Left forelimb (tissue), 1 donor: ENCODE data around the gene SIPA1L3.
"Not testable (repeated sequence)": the region's sequence is repeated elsewhere in the genome, so short reads cannot be mapped to it uniquely, and the experiment has no call there.

Source experiments
- DNase-seq: peaks from one replicate; pipeline ENCODE4 v3.0.0-alpha.2; 2018; ENCODE audit warnings: low spot score

The SIPA1L3 gene

DNA sequence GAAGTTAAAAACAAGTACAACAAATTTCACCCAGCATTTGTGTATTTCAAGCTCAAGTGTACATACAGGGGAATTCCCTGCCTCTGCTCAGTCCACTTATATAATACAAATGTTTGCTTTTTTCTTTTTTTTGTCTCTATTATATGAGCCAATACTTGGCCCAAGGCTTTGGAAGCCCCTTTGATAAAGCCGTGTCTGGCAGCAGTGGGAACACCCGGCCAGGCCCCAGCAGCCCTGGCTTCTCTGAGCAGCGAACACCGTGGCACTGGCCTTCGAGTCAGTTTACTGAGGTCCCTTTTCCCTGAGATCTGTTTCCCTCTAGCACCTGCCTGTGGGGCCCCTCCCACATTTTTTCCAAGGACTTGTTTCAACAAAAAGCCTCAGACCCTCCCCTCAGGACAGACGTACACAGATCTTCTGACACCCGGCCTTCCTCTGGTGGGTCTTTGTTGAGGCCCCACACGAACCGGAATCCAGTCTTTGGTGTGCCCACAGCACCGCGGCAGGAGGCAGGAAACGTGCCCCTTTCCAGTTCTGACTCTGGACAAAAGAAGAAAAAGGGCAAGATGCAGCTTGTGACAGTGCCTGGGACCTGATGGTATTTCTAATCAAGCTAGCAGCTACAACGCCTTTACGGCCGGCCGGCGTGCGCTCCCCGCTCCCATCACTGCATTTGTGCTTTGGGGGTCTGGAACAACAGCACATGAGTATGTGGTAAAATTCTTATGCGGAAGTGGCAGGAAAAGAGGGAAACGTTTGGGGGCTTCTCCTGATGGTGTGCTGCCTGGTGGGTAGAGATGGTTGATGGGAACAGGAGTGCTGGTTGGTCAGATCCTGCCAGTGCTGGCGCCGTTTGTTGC, 13.8 kb downstream of the SIPA1L3 start:
- no peak for DNase-seq

DNA sequence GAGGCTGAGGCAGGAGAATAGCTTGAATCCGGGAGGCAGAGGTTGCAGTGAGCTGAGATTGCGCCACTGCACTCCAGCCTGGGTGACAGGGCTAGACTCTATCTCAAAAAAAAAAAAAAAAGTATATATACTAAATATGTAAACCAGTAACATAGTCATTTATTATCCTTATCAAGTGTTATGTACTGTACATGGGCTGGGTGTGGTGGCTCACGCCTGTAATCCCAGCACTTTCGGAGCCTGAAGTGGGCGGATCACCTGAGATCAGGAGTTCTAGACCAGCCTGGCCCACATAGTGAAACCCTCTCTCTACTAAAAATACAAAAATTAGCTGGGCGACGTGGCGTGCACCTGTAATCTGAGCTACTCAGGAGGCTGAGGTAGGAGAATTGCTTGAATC, 17.6 kb downstream of the SIPA1L3 start:
- not testable (repeated sequence) for DNase-seq

DNA sequence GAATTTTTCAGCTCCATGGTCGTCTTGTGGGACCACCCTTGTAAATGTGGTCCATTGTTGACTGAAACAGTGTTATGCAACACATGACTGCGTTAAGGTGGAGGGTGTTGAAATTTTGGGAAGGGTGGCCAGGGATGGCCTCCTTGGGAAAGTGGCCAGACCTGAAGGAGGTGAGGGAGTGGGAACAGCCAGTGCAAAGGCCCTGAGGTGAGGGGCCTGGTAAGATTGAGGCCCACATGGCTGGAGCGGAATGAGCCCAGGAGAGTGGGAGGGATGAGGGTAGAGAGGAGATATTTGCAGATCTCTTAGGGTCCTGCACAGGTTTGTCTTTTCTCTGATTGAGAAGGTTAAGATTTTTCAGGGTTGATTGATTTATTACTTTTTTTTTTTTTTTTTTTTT, 18.2 kb downstream of the SIPA1L3 start:
- no peak for DNase-seq

DNA sequence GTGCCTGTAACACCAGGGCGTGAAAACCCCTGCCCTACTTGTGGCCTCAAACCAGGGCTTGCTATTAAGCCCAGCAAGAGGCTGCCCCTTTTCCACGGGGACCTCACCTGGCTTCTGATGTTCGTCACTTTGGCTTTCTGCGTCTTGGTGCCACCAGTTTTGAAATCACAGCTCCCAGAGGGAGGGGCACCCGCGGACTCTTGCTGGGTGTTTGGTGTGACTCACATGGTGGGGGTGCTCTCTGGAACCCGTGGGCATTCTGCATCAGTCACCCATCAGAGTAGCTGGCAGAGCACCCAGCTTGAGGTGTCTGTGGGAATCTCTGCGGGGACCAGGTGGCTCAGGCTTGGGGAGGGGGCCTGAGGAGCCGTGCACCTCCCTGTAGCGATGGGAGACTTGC, 19.2 kb downstream of the SIPA1L3 start:
- DNase-seq, result no peak

DNA sequence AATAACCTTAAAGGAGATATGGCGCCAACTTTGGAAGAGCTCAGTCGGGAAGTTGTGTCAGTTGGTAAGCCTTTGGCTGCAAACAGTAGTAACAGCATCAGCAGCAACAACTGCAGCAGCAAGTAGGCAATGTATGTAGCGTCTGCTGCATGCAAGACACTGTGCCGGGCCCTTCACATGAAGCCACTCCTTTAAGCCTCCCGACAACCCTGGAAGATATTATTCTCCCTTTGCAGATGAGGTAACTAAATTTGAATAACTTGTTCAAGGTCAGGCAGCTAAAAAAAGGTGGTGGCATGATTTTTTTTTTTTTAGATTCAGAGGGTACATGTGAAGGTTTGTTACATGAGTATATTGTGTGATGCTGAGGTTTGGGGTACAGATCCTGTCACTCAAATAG, 19.7 kb downstream of the SIPA1L3 start:
- DNase-seq, result no peak

DNA sequence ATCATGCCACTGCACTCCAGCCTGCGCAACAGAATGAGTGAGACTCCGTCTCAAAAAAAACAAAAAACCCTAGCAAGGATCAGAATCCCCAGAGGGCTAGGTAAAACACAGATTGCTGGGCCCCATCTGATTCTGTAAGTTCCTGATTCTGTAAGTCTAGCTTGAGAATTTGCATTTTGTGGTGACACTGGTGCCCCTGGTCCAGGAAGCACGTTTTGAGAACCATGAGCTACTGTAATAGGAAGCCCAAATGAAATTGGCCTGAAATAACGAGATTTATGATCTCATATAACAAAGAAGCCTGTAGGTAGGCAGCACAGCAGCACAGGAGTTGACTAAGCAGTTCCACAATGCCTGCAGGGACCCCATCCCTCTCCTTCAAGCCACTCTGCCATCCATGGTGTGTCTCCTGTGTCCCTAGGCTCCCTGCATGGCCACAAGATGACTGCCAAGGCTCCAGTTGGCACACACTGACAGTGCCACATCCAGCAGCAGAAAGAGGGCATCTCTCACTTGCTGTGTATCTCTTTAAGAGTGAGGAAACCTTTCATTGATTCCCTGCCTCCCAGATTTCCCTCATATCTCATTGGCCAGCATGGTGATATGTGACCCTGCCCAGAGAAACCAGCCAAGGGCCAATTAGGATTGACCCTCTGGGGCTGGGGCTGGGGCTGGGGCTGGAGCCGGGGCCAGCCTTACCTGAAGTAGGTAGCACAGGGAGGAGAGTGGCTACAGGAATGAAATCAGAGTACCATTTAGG, 21.7 kb downstream of the SIPA1L3 start:
- DNase-seq, result no peak

DNA sequence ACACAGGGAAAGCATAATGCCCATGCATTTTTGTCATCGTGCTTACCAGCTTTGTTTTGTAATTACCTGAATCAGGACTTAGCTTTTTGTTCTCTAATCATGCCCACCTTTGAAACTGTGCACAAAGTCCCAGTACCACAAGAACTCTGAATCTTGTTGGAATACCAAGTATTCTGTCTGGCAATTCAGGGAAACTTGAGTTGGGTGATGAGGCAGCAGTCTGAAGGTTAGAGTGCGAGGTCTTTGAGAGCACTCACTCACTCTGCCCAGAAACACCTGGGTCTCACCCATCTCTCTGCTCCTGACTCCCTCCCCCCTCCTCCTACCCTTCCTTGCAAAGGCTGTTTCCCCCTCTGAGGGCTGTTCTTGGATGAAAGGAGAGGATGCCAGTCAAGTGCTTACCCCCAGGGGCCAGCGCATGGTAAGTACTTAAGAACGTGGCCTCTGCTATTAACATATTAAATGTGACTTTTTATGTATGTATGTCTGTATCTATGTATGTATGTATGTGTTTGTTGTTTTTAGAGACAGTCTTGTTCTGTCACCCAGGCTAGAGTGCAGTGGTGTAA, 22.4 kb downstream of the SIPA1L3 start:
- DNase-seq, result no peak

DNA sequence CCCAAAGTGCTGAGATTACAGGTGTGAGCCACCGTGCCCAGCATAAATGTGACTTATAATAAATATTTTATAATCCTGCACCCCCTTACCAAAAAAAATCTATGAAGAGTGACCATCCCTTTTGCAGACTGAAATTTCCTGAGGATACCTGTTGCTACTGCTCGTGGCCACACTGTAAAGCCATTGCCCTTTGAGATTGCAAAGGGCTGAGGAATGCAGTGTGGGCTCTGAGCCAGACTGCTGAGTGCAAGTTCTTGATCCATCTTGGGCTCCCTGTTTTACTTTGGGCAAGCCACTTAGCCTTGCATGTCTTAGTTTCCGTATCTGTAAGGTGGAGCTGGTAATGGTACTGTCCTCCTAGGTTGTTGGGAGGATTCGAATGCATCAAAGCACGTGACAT, 23.4 kb downstream of the SIPA1L3 start:
- DNase-seq, result no peak

DNA sequence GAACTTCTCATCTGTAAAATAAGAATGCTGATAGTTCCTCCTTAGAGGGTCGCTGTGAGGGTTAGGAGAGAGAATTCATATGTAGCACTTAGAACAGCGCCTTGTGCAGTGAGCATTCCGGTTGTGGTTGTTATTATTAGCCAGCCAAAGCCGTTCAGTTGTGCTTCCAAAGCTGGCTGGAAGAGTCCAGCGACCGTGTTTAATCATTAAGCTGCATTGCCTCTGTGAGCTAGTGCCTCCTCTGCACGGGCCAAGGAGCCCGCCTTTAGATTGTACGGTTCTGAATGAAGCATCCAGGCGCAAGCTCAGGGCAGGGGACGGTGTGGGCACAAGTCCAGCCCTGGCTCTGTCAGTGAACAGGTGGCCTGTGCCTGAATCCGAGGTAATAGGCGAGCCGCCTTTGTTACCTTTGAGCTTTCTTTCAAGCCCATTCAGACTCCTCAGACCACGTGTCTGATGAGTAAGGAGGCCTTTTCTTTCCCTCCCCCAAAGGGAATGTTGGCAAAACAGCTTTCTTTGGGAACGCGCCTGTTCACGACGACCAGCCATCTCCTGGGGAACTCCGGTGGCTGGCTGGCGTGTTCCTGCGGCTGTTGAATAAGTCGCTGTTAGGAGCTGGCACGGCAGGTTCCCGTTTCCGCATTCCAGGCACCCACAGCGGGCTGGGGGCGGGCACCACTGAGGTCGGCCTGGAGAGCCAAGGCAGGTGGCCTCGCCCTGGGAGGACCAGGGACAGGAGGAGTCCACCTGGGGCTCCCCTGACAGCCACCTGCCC, 25.1 kb downstream of the SIPA1L3 start:
- DNase-seq, result no peak

DNA sequence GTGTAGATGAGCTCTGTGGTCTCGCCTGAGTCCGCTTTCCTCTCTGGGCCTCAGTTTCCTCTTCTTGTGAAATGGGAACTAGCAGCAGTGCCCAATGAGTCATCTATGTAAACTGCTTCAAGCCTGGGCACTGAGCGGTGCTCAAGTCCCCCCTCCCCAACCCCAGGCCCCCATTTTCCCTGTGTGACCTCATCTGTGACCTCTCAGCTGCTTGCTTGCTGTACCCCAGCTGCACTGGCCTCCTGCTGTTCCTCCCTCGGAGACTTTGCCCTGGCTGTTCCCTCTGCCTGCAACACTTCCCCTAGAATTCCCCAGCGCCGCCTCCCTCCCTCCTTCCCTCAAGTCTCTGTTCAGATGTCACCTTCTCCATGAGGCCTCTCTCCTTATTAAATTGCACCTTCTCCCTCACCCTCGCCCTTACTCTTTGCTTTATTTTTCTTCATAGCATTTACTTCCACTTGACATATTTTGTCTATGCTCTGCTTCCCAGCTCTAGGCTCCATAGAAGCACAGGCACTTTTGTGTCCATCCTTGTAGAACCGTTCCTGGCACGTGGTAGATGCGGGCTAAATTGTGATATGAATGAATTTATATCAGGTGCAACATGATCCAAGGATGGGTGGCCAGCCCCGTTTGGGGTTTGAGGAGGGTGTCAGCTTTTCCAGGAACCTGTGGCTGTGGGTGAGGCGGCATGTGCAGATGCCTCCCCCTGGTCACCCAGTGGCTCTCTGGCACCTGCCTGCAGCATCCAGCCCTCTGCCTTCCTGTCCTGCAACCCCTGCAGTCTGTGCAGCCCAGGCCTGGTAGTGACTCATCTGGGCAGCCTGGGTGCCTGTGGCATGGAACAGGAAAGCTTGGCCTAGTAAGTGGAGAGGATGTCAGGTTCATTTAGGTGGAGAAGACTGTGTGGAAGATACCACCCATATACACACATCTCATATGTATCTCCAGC, 26.3 kb downstream of the SIPA1L3 start:
- no peak for DNase-seq

DNA sequence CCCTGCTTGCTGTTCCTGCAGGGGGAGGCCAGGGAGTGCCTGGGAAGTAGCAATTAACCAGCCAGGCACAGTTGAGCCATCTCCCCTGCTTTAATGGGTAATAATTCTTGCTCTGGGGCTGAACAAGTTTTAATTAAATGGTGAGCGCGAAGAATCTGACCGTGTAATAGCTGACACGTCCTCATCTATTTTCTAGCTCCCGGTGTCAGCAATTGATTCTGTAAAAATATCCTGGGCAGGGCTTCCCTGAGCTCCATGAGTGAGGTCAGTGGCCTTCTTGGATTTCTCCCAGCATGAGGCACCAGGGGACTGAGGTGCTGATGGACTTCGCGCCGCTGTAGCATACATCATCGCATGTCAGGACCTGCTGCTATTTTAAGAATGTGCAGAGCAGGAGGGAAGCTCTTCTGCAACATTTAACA, 26.9 kb downstream of the SIPA1L3 start:
- DNase-seq, result no peak

DNA sequence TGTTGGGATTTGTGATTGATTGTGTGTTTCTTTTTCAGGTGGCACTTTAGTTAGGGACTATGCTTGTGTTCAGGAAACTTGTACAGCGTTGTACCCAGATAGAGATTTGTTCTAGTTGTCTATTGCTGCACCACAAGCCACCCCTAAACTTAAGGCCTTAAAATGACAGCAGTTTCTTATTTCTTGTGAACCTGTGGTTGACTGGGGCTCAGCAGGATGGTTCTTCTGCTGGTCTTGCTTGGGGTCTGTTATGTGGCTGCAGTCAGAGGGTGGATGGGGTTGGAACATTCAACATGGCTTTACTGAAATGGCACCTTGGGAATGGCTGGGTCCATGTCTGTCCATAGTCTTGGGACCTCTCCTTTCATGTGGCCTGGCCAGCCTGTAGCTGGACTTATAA, 28.3 kb downstream of the SIPA1L3 start:
- DNase-seq, result no peak

DNA sequence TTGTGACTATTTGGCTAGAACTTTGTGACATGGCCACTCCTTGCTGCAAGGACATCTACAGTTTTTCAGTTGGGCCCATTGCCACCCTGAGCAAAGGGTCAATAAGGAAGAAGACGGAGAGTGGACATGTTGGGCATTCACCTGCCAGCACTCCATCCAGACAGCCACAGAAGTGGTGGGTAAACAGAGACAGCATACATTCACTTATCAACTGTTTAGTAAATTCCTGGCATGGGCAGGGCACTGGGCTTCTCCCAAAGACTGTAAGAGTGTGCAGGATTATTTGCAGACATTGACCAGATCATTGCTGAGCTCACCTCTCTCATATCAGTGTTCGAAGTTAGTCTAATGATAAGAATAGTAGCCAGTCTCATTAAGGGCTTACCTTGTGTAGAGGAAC, 29.2 kb downstream of the SIPA1L3 start:
- no peak for DNase-seq

DNA sequence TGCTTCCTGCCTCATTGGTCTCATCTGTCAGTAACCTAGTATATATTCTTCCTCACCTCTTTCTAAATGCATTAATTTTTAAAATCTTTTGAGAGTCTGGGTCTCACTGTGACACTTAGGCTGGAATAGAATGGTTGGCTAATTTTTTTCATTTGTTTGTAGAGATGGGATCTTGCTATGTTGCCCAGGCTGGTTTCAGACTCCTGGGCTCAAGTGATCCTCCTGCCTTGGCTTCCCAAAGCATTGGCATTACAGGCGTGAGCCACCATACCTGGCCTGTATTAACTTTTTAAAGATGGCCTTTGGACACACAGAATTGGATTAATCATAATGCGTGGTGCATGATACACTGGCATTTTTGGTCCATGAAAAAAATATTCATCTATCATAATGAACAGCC, 29.9 kb downstream of the SIPA1L3 start:
- no peak for DNase-seq

DNA sequence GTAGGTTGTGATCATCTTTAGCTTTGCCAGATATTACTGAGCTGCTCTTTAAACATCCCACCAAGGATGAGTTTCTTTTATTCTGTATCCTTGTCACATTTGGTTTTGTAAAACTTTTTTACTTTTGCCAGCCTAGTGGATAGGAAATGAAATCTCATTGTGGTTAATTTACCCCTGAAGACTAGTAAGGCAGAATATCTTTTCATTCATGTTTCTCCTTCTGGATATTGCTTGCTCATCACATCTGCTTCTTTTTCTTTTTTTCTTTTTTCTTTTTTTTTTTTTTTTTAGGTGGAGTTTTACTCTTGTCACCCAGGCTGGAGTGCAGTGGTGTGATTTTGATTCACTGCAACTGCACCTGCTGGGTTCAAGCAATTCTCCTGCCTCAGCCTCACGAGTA, 31.3 kb downstream of the SIPA1L3 start:
- no peak for DNase-seq

DNA sequence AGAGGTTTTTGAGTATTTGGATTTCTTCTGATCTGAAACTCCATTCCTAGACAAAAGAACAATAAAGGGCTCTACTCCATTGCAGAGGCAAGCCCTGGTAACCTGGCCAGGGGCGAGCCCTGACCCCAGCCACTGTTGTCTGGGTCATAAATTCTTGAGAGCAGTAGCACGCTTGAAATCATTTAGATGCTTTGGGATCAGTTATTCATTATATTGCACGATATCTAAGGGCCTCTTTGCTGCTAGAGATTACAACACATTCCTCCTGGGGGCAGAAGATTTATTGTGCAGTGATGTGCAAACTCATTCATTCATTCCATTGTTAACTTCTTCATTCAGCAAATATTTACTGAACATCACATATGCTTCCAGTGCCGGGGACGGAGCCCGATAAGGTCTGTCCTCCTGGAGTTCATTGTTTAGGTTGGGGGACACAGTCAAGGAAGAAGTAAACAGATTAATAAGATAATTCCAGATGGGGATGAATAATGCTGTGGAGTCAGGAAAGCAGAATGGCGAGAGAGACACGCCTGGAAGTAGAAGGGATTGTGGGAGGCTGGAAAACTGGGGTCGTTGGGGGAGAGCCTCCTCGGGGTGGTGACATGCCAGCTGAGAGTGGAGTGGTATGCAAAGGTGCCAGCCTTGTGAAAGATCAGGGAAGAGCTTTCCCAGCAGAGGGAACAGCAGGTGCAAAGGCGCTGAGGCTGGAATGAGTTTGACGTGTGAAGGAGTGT, 34.9 kb downstream of the SIPA1L3 start:
- no peak for DNase-seq

DNA sequence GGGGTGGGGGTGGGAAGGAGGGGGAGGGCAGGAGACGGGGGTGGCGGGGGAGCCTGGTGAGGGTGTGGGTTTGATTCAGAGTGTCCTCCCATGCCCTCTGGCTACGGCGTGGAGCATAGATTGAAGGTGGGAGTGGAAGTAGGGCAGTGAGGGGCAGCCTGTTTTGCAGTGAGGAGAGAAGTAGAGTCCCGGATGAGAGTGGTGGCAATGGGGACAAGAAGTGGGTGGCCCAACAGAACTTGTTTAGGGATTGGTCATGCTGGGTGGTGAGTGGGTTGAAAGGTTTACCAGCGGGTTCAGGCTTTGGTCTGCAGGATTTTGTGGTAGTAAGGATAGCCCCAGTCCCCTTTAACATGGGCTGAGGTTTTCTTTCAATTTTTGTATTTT, 35.5 kb downstream of the SIPA1L3 start:
- no peak for DNase-seq

DNA sequence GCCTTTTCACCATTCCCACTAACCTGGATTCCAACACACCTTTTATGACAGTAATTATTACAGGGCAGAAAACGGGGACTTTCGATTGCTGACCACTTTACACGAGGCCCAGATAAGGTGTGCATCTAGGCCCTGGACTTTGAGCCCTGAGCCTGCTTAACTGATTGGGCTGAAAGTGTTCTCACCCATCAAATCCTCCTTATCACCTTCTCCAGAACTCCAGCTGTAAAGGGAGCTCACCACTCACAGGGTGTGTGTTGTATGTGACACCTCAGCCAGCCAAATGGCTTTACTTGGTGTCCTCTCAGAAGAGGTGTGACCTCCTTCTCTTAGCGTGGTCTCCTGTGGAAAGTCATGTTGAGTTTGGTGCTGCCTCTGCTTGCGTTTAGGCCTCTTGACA, 36.5 kb downstream of the SIPA1L3 start:
- no peak for DNase-seq

DNA sequence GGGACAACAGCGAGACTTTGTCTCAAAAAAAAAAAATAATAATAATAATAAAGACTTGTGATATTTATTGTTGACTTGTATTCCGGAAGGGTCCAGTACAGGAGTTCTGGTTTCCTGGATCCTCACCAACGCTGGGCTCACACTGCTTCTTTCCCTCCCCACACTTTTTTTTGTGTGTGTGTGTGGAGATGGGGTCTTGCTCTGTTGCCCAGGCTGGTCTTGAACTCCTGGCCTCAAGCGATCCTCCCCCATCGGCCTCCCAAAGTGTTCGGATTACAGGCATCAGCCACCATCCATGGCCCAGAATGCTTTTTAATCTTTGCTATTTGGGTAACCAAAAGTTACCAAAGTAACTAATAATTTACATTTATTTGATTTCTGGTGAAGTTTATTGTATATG, 39.1 kb downstream of the SIPA1L3 start:
- DNase-seq, result no peak

DNA sequence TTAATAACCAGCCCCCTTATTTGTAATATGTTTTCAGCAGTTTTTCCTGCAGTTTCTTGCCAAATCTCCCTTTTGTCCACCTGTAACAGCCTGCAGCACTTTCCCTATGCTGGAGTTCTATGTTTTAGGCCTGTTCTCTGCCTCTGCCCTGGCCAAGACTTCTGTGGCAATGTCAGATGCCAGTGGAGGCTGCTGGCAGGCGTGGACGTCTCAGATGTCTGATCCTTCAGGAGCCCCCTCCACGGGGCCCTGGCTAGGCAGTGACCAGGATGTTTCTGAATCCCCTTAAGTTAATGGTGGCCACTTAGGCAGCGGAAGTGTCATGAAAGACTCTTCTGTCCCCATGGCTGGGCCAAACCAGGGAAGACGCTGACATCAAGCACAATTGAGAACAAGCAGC, 40.8 kb downstream of the SIPA1L3 start:
- DNase-seq, result no peak

DNA sequence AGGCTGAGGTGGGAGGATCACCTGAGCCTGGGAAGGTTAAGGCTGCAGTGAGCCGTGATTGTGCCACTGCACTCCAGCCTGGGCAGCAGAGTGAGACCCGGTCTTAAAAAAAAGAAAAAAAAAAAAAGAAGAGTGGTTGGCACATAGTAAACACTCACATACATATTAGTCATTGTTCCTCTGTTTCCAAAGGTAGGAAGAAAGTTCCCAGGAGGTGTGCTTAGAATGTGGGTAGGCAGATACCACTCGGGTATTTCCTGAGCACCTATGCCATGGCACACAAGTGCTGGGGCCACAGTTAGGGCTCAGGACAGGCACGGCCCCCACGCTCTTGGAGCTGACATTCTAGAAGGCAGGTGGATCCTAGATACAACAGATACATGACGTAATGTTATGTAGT, 41.4 kb downstream of the SIPA1L3 start:
- no peak for DNase-seq
